Muscle of leg (tissue), 11 donors: ENCODE results near the gene CTDSP2. TPM values are rescaled to one million over a fixed set of nuclear protein-coding genes. Genes with fewer than 3 reads are reported as not detected.

Source experiments
- DNase-seq: peaks from one replicate; pipeline ENCODE4 v3.0.0; 2013
- H3K27ac ChIP-seq: one replicate; pipeline ENCODE4 v1.5.1; 2013; ENCODE audit warnings: mild to moderate bottlenecking, low read length, control low read depth
- H3K27me3 ChIP-seq: one replicate; pipeline ENCODE4 v1.6.1; 2013; ENCODE audit warnings: low read length; ENCODE audit not compliant: control insufficient read depth, insufficient read depth
- H3K36me3 ChIP-seq: one replicate; pipeline ENCODE4 v1.6.1; 2013; ENCODE audit warnings: low read length; ENCODE audit not compliant: control insufficient read depth, insufficient read depth
- H3K4me1 ChIP-seq: one replicate; pipeline ENCODE4 v1.6.1; 2013; ENCODE audit warnings: low read length; ENCODE audit not compliant: control insufficient read depth, insufficient read depth
- H3K4me3 ChIP-seq: one replicate; pipeline ENCODE4 v1.5.1; 2013; ENCODE audit warnings: low read length, control low read depth
- H3K9me3 ChIP-seq: replicated peaks from 2 replicates; pipeline ENCODE4 v1.6.1; 2013; ENCODE audit warnings: low read depth, low read length; ENCODE audit not compliant: control insufficient read depth
- WGBS: methylation state at CpG from one replicate; pipeline ENCODE4 v1.1.5; 2013; ENCODE audit warnings: missing lambda C conversion rate; ENCODE audit not compliant: insufficient coverage; 5-methylcytosine and 5-hydroxymethylcytosine counted together
- polyA plus RNA-seq, 8 donors: library from polyadenylated mRNA; unstranded; fragments of 120-200 nt; gene quantifications; one replicate each; pipeline versions ENCODE4 v1.2.1 to v1.2.3, GENCODE V29; 2013; ENCODE audit warnings: inconsistent platforms in 1 of 8, low replicate concordance in 1 of 8; ENCODE audit not compliant: insufficient read length in 8 of 8, insufficient read depth in 1 of 8
- total RNA-seq: library from RNA; stranded (reverse); fragments of 120-200 nt; gene quantifications from one replicate; pipeline ENCODE4 v1.2.4, GENCODE V29; 2013

The CTDSP2 gene
- total and polyA plus RNA-seq, 9 donors: 94.3 to 215 (median 191) TPM

DNA sequence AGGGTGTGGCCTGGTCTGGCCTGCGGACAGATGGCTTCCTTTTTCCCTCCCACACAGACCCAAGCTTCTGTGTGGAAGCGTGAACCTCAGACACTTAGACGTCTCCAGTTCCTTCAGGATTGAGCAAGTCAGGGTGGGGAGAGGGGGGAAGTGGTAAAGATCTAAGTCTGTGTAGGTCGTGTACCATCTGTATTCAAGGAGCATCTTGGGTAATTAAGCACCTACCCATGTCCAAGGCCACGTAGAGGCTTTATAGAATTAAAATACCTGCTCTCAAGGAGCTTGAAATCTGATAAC lies 29.7 kb downstream of the CTDSP2 start:
- no peak overlapping the region for H3K4me3 ChIP-seq
- H3K36me3 ChIP-seq: peaks cover 41% of the 10 kb centered on the region
- no peaks in the 10 kb centered on the region for H3K27me3 ChIP-seq
- no peaks in the 10 kb centered on the region for H3K9me3 ChIP-seq
- H3K4me1 ChIP-seq: peaks cover 23% of the 10 kb centered on the region
- DNase-seq: no peak
- no CpG with 5 or more reads among the region's 5 CpGs for WGBS
- H3K27ac ChIP-seq: no peak overlapping the region

DNA sequence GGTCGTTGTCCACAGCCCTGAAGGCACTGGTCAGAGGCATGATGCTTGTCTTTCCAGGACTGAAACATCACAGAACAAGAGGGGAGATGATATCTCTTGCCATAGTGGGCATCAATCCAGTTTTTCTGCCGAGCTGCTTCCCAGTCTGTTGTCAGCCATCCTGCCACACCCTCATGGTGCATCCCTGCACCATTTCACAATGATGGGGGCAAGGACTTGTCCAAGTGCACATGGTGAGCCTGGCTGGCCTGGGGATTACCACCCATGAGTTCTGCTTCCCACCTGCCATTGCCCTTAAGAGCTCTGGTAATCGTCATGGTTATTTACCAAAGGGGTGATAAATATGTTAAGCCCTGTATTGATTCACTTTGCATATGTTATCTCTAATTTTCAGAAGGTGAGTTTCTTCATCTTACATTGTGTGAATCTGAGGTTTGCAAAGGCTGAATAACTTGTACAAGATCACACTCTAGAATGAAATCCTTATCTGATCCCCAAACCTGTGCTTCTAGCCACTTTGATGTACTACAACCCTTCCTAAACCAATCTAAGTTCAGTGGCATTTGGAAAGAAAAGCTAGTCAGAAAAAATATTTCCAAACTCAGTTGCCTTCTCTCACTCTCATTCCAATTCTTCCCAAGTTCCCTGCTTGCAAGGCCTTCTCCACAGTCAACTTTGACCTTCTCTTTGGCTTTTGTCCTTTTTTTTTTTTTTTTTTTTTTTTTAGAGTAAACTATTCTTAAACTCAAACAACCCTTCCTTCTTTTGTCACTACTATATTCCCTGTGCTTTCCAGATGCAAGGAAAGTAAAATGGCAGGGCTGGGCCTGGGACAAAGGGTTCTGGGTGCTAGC lies 30.3 kb downstream of the CTDSP2 start:
- no peaks in the 10 kb centered on the region for H3K27me3 ChIP-seq
- no peak overlapping the region for H3K4me3 ChIP-seq
- H3K27ac ChIP-seq: no peak overlapping the region
- peaks cover 41% of the 10 kb centered on the region for H3K36me3 ChIP-seq
- no peaks in the 10 kb centered on the region for H3K9me3 ChIP-seq
- no peak for DNase-seq
- H3K4me1 ChIP-seq: peaks cover 23% of the 10 kb centered on the region
- WGBS: 46% methylated on average over 2 of the region's 3 CpGs

DNA sequence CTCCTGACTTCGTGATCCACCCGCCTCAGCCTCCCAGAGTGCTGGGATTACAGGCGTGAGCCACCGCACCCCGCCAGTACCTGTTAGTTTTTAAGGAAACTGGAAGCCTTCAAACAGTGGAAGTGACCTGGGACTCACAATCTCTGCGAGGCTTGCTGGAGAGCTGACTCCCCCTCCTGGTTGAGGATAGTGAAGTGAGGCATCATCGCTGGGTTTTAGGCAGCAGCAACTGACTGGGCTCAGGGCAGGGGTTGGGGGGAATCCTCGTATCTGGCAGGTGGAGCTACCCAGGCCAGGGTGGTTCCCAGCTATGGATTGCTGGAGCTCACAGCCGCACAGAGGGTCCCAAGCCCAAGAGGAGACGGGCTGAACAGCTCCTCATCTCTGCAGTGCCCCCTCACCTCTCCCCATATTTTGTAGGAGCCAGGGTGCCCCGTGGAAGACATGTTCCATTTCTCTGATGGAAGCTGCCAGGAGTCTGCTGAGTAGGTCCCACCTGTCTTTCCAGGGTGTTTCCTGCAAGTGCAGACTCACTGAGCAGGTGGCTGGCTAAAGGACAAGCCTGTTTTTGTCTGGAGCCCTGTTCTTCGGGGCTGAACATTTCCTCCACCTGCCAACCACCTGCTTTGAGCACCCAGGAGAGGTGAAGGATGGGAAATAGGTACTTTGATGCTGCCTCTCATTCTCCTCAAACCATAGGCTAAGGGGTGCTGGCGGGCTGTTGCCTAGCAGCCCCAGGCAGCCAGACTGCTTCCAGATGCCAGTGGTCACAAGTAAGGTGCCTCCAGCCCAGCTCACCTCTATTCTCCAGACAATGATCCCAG lies 31.1 kb downstream of the CTDSP2 start:
- Histone ChIP-seq H3K9me3 (no peaks in the 10 kb centered on the region), H3K27ac (no peak overlapping the region), H3K4me1 (peaks cover 23% of the 10 kb centered on the region), H3K27me3 (no peaks in the 10 kb centered on the region), H3K36me3 (peaks cover 41% of the 10 kb centered on the region), H3K4me3 (no peak overlapping the region)
- no peak for DNase-seq
- WGBS: 51% methylated on average over 7 of the region's 13 CpGs

DNA sequence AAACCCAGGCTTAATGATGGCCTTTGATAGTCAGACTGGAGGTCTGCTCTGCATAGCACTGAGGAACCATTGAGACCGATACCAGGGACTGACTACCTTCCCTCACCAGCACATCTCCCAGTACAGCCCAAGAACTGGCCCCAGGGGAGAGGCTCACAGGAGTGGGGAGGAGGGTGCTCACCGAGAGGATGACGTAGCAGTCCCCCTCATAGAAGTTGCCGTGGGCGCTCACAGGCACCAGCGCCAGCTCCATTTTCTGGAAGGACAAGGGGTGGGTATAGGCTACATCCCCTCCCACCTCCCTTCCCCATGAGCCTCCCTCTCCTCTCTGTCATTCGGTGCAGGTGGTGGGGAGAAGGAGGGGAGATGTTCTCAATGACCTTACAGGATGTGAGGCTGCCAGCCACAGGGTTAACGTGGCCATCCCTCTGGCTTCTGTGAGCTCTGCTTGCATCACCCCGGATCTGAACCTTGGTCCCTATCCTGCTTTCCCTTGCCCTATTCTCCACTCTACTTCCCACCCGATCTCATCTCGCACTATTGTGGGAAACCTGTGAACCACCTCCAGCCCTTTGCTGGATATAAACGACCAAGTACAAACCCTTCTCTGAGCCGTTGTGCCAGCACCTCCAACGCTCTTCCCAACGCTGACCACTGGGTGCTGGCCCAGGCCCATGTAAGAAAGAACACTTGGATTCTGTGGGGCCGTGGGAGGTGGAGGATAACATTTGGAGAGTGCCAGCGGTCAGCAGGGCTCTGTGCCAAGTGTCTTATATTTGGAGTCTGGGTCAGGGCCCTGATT lies 32.4 kb downstream of the CTDSP2 start:
- H3K4me1 ChIP-seq: peaks cover 23% of the 10 kb centered on the region
- WGBS: 76% methylated on average over 5 of the region's 17 CpGs
- H3K4me3 ChIP-seq: no peak overlapping the region
- DNase-seq: peak; percentile 51
- H3K27me3 ChIP-seq: no peaks in the 10 kb centered on the region
- peaks cover 43% of the 10 kb centered on the region for H3K36me3 ChIP-seq
- no peak overlapping the region for H3K27ac ChIP-seq
- H3K9me3 ChIP-seq: no peaks in the 10 kb centered on the region

DNA sequence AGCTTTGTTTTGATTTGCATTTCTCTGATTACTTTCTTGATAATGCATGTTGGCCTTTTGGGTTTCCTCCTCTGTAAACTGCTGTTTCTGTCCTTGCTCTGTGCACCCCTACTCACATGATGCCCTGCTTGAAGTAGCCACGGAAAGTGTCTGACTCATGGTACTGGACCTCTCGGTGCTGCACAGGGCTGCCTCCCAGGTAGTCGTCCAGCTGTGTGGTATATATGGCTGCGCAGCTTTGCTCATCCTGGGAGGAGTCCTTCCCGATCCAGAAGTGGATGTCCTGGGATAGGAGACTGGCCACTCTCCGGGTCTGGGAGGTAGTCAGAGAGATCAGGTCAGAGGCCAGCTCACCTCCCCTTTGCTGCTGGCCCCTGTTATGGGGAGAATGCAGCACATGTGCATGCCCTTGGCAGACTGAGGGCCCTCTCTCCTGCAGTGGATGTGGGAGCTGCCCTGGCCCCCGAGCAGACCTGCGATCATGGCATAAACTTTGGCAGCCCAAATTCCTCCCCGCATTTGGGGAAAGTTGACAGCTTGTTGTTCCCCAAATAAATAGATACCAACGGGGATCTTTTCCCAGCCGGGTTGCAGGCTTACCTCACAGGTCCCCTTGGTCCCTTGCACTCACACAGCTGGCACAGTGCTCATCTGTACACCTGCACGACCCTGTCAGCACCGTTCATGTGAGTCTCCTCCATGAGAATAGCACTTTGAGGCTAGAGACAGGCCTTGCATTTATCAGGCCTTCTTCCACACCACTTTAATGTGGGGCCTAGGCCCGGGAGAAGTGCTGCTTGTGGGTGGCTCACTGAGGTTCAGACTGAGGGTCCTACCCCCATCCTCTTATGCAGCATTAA lies 33.2 kb downstream of the CTDSP2 start:
- Histone ChIP-seq H3K36me3 (peaks cover 42% of the 10 kb centered on the region), H3K9me3 (no peaks in the 10 kb centered on the region), H3K4me1 (peaks cover 23% of the 10 kb centered on the region), H3K27ac (no peak overlapping the region), H3K4me3 (no peak overlapping the region), H3K27me3 (no peaks in the 10 kb centered on the region)
- DNase-seq: no peak
- 82% methylated on average over 9 of the region's 14 CpGs for WGBS

DNA sequence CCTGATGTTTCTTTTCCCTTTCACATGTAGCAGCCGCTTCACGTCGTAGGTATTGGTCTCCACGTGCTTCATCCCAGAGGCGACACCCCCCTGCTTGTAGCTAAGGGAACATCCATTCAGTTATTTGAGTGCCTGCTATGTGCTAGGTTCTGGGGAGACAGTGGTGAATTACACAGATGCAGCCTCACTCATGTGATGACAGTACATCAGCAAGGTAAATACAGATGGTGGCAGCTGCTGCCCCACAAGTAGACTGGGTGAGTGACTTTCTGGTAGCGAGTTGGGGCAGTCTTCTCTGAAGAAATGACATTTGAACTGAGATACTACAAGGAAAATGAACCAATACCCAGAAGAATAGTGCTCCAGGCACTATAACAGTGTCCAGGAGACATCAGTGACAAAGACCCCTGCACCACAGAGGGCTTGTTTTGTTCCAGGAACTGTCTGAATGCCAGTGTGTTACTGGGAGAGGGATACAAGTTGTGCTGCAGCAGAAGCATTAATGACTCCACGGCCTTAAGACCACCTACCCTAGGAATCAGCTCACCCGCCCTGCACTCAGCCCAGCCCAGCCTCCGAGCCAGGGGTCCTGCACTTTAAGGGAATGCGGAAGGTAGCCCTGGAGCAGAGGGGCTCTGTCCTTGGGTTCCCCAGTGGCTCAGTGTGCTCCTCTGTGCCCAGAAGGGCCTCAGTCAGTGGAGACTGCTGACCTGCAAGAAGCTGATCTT lies 35.3 kb downstream of the CTDSP2 start:
- peaks cover 17% of the 10 kb centered on the region for H3K4me1 ChIP-seq
- no peaks in the 10 kb centered on the region for H3K9me3 ChIP-seq
- 97% methylated on average over 4 of the region's 10 CpGs for WGBS
- no peak overlapping the region for H3K4me3 ChIP-seq
- H3K27ac ChIP-seq: no peak overlapping the region
- H3K27me3 ChIP-seq: no peaks in the 10 kb centered on the region
- peaks cover 58% of the 10 kb centered on the region for H3K36me3 ChIP-seq
- no peak for DNase-seq

DNA sequence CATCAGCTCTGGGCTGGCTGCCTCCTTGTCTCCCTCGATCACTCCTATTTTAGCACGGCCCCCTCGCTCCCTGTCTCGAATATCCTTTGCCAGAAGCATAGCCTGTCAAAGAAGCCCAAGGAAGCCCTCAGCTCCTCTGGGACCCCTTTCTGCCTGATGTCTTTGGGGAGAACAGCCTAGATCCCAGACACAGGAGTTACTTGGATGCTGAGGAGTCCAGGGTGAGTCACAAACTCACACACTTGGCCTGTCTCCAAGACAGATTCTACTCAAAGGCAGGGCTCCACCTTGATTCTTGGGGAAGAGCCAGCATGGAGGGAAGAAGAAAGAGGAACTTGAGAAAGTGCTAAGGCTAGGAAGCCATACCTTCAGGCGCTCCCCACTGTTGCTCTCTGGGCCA lies 36.1 kb downstream of the CTDSP2 start:
- Histone ChIP-seq H3K4me1 (peaks cover 11% of the 10 kb centered on the region), H3K36me3 (peaks cover 57% of the 10 kb centered on the region), H3K4me3 (no peak overlapping the region), H3K27me3 (no peaks in the 10 kb centered on the region), H3K27ac (no peak overlapping the region), H3K9me3 (no peaks in the 10 kb centered on the region)
- whole genome bisulfite sequencing: 29% methylated on average over 4 of the region's 5 CpGs
- DNase-seq: peak; percentile 24

DNA sequence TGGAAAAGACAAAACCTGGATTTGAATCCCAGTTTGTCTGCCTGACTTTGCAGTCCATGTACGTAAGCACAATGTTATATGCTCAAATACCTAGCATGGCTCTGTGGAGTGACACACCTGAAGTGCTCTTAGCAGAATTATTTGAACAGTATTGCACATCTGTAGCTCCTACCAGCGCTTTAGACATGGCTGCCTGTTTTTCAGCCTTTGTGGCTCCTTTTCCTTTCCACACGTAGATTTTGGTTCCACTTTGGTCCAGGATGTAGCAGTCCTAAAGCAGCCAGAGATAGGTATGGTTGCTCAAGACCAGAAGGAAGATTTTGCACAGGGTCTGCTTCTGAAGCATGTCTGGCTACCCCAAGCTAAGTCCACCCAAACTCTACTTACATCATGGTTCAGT lies 37.1 kb downstream of the CTDSP2 start:
- peaks cover 4% of the 10 kb centered on the region for H3K4me1 ChIP-seq
- no peak overlapping the region for H3K4me3 ChIP-seq
- peaks cover 53% of the 10 kb centered on the region for H3K36me3 ChIP-seq
- H3K9me3 ChIP-seq: no peaks in the 10 kb centered on the region
- no peak overlapping the region for H3K27ac ChIP-seq
- no peak for DNase-seq
- 94% methylated on average over 2 of the region's 3 CpGs for WGBS
- H3K27me3 ChIP-seq: no peaks in the 10 kb centered on the region

DNA sequence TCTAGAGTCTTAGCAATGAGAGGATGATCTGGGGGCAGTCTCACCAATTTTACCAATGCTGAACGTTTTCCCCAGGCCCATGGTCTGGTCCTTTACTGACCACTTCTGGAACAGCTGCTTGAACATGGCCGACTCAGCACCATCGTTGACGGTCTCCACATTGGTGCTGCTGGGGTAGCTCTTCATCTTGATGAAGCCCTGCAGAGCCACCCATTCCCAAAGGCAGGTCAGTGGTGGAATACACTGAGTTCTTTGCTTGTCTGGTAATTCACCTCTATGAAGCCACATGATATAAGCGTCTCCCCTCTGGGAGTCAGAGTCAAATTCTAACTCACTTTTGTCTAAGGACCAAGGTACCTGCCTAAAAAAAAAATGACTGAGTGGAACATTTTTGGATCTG lies 38.2 kb downstream of the CTDSP2 start:
- DNase-seq: no peak
- Histone ChIP-seq H3K36me3 (peaks cover 60% of the 10 kb centered on the region), H3K9me3 (no peaks in the 10 kb centered on the region), H3K27ac (no peak overlapping the region), H3K4me1 (no peaks in the 10 kb centered on the region), H3K4me3 (no peak overlapping the region), H3K27me3 (no peaks in the 10 kb centered on the region)
- 90% methylated on average over 4 of the region's 5 CpGs for WGBS
